HG02884 (cell line): ENCODE measurements around the gene NCSTN.

Experiments
- ATAC-seq: cut with Tn5 transposase; IDR thresholded peaks from one replicate; pipeline ENCODE4 v1.9.1; 2021; ENCODE audit warnings: mild to moderate bottlenecking, moderate library complexity; ENCODE audit not compliant: unreplicated experiment

The NCSTN gene

GRCh38 chr1:160403244-160403643, 60.1 kb downstream of the NCSTN start:
- ATAC-seq: no peak

GRCh38 chr1:160404094-160404493, 60.9 kb downstream of the NCSTN start:
- no peak for ATAC-seq

GRCh38 chr1:160405331-160405877, 62.2 kb downstream of the NCSTN start:
- no peak for ATAC-seq

GRCh38 chr1:160406131-160406968, 63.2 kb downstream of the NCSTN start:
- no peak for ATAC-seq

GRCh38 chr1:160407839-160408801, 64.9 kb downstream of the NCSTN start:
- ATAC-seq: no peak
